ENCODE data around the gene GPR152. TPM values are rescaled to one million over a fixed set of nuclear protein-coding genes. Genes with fewer than 3 reads are reported as not detected.

GPR152 gene
- total and polyA plus RNA-seq, 2 of the 8 experiments (the other 6 are each of a cell fraction or from before 2014, with no cell fraction given): not detected

DNA sequence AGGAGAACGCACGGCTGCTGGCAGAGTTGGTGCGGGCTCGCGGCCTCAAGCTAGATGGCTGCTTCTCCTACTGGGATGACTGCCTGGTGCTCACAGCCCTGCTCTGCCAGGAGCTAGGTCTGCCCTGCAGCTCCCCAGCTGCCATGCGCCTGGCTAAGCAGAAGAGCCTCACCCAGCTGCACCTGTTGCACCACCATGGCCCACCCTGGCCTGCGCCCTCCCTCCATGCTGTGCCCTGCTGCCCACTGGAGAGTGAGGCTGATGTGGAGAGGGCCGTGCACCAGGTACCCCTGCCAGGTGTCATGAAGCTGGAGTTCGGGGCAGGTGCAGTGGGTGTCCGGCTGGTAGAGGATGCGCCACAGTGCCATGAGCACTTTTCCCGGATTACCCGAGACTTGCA, 29.1 kb downstream of the GPR152 start:
- no peak overlapping the region for H3K14ac ChIP-seq (ENCODE audit: insufficient read length)
- TF ChIP-seq POU5F1 (IDR thresholded peaks at IDR 0.05; ENCODE audit: low read depth, low read length): no peak
- no peak for TF ChIP-seq HDAC2 (IDR thresholded peaks at IDR 0.05; ENCODE audit: borderline replicate concordance in 1 of 2, low read depth in 2 of 2, low read length in 2 of 2)
- no peak for TF ChIP-seq SUZ12 (IDR thresholded peaks at IDR 0.05; ENCODE audit: low read length)
- TF ChIP-seq SP2 (IDR thresholded peaks at IDR 0.05; ENCODE audit: low read length): no peak
- TF ChIP-seq SIX5 (IDR thresholded peaks at IDR 0.05; ENCODE audit: low read depth, low read length): no peak
- TF ChIP-seq POLR2A (IDR thresholded peaks at IDR 0.05; ENCODE audit: control extremely low read depth in 1 of 2, low read depth in 2 of 2, low read length in 2 of 2): no peak
- TF ChIP-seq CHD2 (IDR thresholded peaks at IDR 0.05; ENCODE audit: low read length): no peak
- no peak for TF ChIP-seq CBX8 (IDR thresholded peaks at IDR 0.05; ENCODE audit: borderline replicate concordance, low read depth, low read length)
- no peak for TF ChIP-seq EZH2 (IDR thresholded peaks at IDR 0.05; ENCODE audit: low read depth, low read length, severe bottlenecking)
- TF ChIP-seq BRCA1 (IDR thresholded peaks at IDR 0.05; ENCODE audit: low read depth, low read length): no peak
- TF ChIP-seq KDM1A (IDR thresholded peaks at IDR 0.05; ENCODE audit: borderline replicate concordance, low read length): no peak
- no peak for TF ChIP-seq JUND (IDR thresholded peaks at IDR 0.05; ENCODE audit: low read length)
- no peak for TF ChIP-seq TAF1 (IDR thresholded peaks at IDR 0.05; ENCODE audit: low read depth, low read length)
- TF ChIP-seq, protein P1, sequence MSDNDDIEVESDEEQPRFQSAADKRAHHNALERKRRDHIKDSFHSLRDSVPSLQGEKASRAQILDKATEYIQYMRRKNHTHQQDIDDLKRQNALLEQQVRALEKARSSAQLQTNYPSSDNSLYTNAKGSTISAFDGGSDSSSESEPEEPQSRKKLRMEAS (IDR thresholded peaks at IDR 0.05): no peak
- TF ChIP-seq TEAD4 (IDR thresholded peaks at IDR 0.05; ENCODE audit: low read depth, low read length): no peak
- no peak overlapping the region for H3K4ac ChIP-seq (replicated peaks; ENCODE audit: insufficient read length, low read depth, low read length)
- no peaks in the 10 kb centered on the region for H3K79me1 ChIP-seq (ENCODE audit: low read depth, low read length)
- CTCF ChIA-PET (ENCODE audit: partially characterized antibody): interaction anchor here (0.5 to 1.8 kb wide), 7 partner anchors 22 to 327 kb away, joined by 3 to 7 read pairs (median 3); partner anchors contain the start of gene PPP1CA
- POLR2A ChIA-PET (ENCODE audit: partially characterized antibody): interaction anchor here (0.9 to 10.2 kb wide), 6 partner anchors 9 to 54 kb away, joined by 3 to 104 read pairs (median 4); partner anchors contain the start of genes PPP1CA and PTPRCAP
- H2BK120ac ChIP-seq (replicated peaks; ENCODE audit: low read depth, low read length): no peak overlapping the region
- H3K79me2 ChIP-seq (ENCODE audit: control insufficient read depth in 1 of 2, insufficient read depth in 2 of 2, low read length in 2 of 2): no peaks in the 10 kb centered on the region
- FAIRE-seq (no peak), DNase-seq (ENCODE audit: low read depth in 1 of 2, low spot score in 2 of 2) (no peak)
- H2BK15ac ChIP-seq (ENCODE audit: low read length): no peak overlapping the region; the same call in 1 of the 2 replicates
- H4K5ac ChIP-seq (ENCODE audit: insufficient read length, low read depth, low read length): no peak overlapping the region
- no peak overlapping the region for H3K4me2 ChIP-seq (ENCODE audit: insufficient read depth in 1 of 2, low read depth in 2 of 2, low read length in 2 of 2)
- H3K4me3 ChIP-seq (ENCODE audit: extremely low read depth in 1 of 4, insufficient read depth in 2 of 4, low read depth in 3 of 4, low read length in 4 of 4): no peak overlapping the region
- peaks cover 0 to 8% (median 5%) of the 10 kb centered on the region in 4 experiments; a peak in 4 of 7 replicates for H3K27me3 ChIP-seq (replicated peaks in 1 of 4; ENCODE audit: control insufficient read depth in 3 of 4, extremely low read depth in 1 of 4, insufficient read depth in 3 of 4, low read length in 3 of 4)
- no peak overlapping the region for H3K18ac ChIP-seq (ENCODE audit: extremely low read depth, low read length)
- H3K9ac ChIP-seq (replicated peaks in 1 of 4; ENCODE audit: extremely low read depth in 1 of 4, low read depth in 3 of 4, low read length in 3 of 4): no peak overlapping the region
- no peak overlapping the region for H2AFZ ChIP-seq (ENCODE audit: low read length)
- H3K23me2 ChIP-seq (ENCODE audit: low read depth, low read length): peaks cover 14% of the 10 kb centered on the region
- H3K9me3 ChIP-seq (ENCODE audit: insufficient read depth in 2 of 2, low read depth in 1 of 2, low read length in 1 of 2): no peaks in the 10 kb centered on the region
- no peak overlapping the region for H2BK20ac ChIP-seq (ENCODE audit: low read length)
- H4K91ac ChIP-seq (replicated peaks; ENCODE audit: insufficient read length, low read length): no peak overlapping the region
- H3K36me3 ChIP-seq (ENCODE audit: control insufficient read depth in 2 of 4, insufficient read depth in 4 of 4, low read length in 3 of 4): no peaks in the 10 kb centered on the region
- no peak overlapping the region for H3K56ac ChIP-seq (replicated peaks; ENCODE audit: insufficient read length, low read depth, low read length)
- no peak overlapping the region for H3K23ac ChIP-seq (ENCODE audit: insufficient read length)
- H4K8ac ChIP-seq (ENCODE audit: extremely low read depth, insufficient read depth, low read length): no peak overlapping the region; the same call in 1 of the 2 replicates
- H2AK5ac ChIP-seq (ENCODE audit: low read depth, low read length): no peak overlapping the region
- H3K4me1 ChIP-seq (replicated peaks in 1 of 4; ENCODE audit: control insufficient read depth in 3 of 4, insufficient read depth in 4 of 4, low read length in 3 of 4): peaks cover 0 to 9% (median 5%) of the 10 kb centered on the region in 4 experiments; a peak in 4 of 7 replicates
- H2BK12ac ChIP-seq (ENCODE audit: low read depth, low read length): 0 out of 2 replicates have a peak overlapping the region, but pooled peaks have one; percentile 39
- 93% methylated on average over 12 of the region's 13 CpGs; no CpG with 5 or more reads in 1 of the 2 experiments for WGBS, 2 experiments (ENCODE audit: extremely low coverage in 1 of 2, insufficient coverage in 1 of 2, insufficient read length in 1 of 2, insufficient replicate concordance in 2 of 2, low coverage in 1 of 2, low lambda C conversion rate in 2 of 2, missing lambda C conversion rate in 1 of 2)
- H2BK5ac ChIP-seq (ENCODE audit: low read depth, low read length): no peak overlapping the region
- peaks cover 0 to 3% of the 10 kb centered on the region in 2 experiments for H4K20me1 ChIP-seq (replicated peaks in 1 of 2; ENCODE audit: control insufficient read depth in 1 of 2, insufficient read depth in 2 of 2, low read length in 2 of 2)
- H3K27ac ChIP-seq (ENCODE audit: low read depth, low read length): no peak overlapping the region

Measured in H1 (cell line).